H7 (cell line): ENCODE results near the gene RUFY4. TPM values are rescaled to one million over a fixed set of nuclear protein-coding genes. Genes with fewer than 3 reads are reported as not detected.

ENCODE experiments used
- DNase-seq: peaks from one replicate; pipeline ENCODE4 v3.0.0; 2012
- H3K27me3 ChIP-seq: 2 replicates; pipeline ENCODE4 v1.6.0; 2011; ENCODE audit warnings: mild to moderate bottlenecking, low read length; ENCODE audit not compliant: control insufficient read depth, insufficient read depth
- H3K36me3 ChIP-seq: replicated peaks from 2 replicates; pipeline ENCODE4 v1.5.1; 2011; ENCODE audit warnings: low read length; ENCODE audit not compliant: control insufficient read depth, insufficient read depth
- H3K4me3 ChIP-seq: 2 replicates; pipeline ENCODE4 v1.5.1; 2011; ENCODE audit warnings: low read depth, mild to moderate bottlenecking, control low read depth, low read length, moderate library complexity; ENCODE audit not compliant: insufficient read depth
- total RNA-seq: library from RNA; depleted of rRNA; stranded (reverse); fragments of >200 nt; shearing (Covaris generic); gene quantifications from 2 replicates; pipeline ENCODE4 v1.2.3, GENCODE V29; 2014

Gene RUFY4
- total RNA-seq, 1 experiment from 2014 or later = not detected

DNA sequence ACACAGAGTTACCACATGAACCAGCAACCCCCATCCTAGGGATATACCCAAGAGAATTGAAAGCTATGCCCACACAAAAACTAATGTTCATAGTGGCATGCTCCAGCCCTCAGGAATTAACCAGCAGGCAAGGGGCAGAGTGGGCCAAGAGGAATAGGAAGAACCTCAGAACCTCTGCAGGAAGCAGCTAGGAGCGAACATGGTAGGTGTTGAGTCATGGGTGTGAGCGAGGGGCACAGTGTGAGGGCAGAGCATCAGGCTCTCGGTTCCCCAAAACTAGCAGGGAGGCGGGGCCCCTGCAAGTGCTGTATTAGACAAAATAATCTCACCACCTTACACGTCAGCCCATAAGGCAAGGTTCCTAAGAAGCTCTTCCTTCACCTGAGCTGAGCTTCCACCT is 5.6 kb upstream of the RUFY4 start:
- no peaks in the 10 kb centered on the region for H3K36me3 ChIP-seq

DNA sequence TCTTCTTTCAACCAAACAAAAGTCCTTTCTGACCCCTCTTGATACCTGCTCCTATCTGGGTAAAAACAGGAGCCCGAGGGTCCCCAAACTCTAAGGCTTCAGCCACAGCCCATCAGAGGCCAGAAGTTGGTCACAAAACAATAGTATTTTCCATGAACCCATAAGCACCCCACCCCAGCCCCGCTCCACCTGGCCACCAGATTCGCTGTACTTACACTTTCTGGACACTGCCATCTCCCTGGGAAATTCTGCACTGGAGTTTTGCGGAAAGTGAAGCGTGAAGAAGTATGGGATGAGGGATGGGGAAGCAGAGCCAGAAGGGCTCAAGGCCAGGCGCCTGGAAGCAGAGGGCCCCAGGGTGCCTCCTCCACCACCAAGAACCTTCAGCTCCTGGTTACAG is 5.2 kb upstream of the RUFY4 start:
- Histone ChIP-seq H3K27me3 (peaks cover 4% of the 10 kb centered on the region), H3K4me3 (no peak overlapping the region), H3K36me3 (no peaks in the 10 kb centered on the region)
- DNase-seq = no peak

More for the DNA sequence above, 5.6 kb upstream of the RUFY4 start:
- no peak for DNase-seq
- Histone ChIP-seq H3K4me3 (no peak overlapping the region), H3K27me3 (peaks cover 5% of the 10 kb centered on the region)

GRCh38 chr2:218065239-218066006 is 3.6 kb upstream of the RUFY4 start:
- H3K36me3 ChIP-seq = no peaks in the 10 kb centered on the region
- H3K4me3 ChIP-seq = no peak overlapping the region
- peaks cover 4% of the 10 kb centered on the region for H3K27me3 ChIP-seq
- peak; percentile 66 for DNase-seq

- Histone ChIP-seq H3K36me3 (no peaks in the 10 kb centered on the region), H3K4me3 (no peak overlapping the region), H3K27me3 (peaks cover 4% of the 10 kb centered on the region)
- no peak for DNase-seq
These were observed 2.0 kb upstream of the RUFY4 start for GRCh38 chr2:218066926-218067515.

GRCh38 chr2:218067523-218067922 is 1.5 kb upstream of the RUFY4 start:
- Histone ChIP-seq H3K27me3 (peaks cover 4% of the 10 kb centered on the region), H3K36me3 (no peaks in the 10 kb centered on the region), H3K4me3 (no peak overlapping the region)
- no peak for DNase-seq

DNA sequence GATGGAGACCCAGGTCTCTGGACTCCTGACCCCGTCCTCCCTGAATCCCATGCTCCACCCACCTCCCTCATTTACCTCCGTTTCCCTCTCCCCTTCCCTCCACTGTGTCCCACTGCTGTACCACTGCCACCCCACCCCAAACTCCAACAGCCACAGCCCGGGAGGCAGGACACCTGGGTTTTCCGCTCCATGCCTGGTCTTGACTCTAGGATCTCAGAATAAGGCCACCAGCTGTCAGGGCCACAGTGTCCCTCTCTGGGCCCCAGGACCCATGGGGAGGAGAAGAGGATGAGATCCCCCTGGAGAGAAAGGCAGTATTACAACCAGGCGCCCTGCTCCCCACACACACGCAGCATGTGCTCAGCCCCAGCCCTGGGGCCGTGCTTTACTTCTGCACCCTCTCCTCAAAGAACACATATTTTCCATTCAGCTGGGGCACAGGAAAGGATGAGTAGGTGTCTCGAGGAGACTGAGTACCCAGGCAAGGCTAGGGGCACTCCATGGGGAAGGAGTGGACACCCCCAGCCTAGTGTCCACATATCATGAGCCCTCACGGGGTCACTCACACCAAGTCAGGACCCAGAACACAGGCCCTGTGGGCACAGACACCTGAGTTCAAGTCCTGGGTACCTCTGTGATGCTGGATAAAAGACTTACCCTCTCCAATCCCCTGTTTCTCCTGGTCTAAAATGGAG is 700 bp downstream of the RUFY4 start:
- no peak for DNase-seq
- peaks cover 4% of the 10 kb centered on the region for H3K27me3 ChIP-seq
- H3K36me3 ChIP-seq = no peaks in the 10 kb centered on the region
- no peak overlapping the region for H3K4me3 ChIP-seq

GRCh38 chr2:218070587-218070986 is 1.5 kb downstream of the RUFY4 start:
- peaks cover 4% of the 10 kb centered on the region for H3K27me3 ChIP-seq
- DNase-seq = no peak
- no peak overlapping the region for H3K4me3 ChIP-seq
- no peaks in the 10 kb centered on the region for H3K36me3 ChIP-seq

DNA sequence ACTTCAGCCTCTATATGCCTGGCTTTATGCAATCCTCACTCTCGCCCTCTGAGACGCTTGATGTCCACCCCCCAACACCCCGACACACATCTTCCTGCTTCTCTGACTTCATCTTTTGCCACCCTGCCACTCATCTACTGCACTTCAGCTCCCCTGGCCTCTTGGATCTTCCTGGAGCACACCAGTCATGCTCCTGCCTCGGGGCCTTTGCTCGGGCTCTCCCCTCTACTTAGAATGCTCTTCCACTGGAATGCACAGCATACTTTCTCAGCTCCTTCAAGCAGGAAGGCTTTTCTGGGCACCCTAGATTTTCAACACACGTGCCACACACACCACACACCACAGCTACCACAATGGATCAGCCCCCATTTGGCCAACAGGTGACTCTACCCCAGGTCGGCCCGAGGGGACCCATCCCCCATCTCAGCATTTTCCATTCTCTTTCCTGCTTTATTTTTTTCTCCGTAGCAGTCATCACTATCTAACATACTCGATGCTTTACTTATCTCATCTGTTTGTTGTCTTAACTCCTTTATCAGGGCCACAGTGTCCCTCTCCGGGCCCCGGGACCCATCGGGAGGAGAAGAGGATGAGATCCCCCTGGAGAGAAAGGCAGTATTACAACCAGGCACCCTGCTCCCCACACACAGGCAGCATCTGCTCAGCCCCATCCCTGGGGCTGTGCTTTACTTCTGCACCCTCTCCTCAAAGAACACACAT is 2.3 kb downstream of the RUFY4 start:
- Histone ChIP-seq H3K36me3 (no peaks in the 10 kb centered on the region), H3K27me3 (peaks cover 4% of the 10 kb centered on the region), H3K4me3 (no peak overlapping the region)
- DNase-seq = no peak

DNA sequence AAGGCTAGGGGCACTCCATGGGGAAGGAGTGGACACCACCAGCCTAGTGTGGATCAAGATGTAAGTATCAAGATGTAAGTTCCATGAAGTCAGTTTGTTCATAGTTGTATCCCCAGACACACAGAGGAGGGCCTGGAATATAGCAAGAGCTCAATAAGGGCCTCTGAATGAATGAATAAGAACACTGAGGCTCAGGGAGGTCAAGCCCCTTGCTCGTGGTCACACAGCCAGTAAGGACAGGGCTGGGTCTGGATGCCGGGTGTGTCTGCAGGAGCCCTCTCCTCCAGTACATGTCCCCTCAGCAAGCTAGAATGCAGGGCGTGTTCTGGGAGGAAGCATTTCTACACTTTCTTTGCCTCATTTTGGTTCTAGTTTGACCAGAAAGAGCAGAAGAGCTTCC is 2.9 kb downstream of the RUFY4 start:
- DNase-seq = no peak
- Histone ChIP-seq H3K27me3 (peaks cover 4% of the 10 kb centered on the region), H3K4me3 (no peak overlapping the region), H3K36me3 (no peaks in the 10 kb centered on the region)

DNA sequence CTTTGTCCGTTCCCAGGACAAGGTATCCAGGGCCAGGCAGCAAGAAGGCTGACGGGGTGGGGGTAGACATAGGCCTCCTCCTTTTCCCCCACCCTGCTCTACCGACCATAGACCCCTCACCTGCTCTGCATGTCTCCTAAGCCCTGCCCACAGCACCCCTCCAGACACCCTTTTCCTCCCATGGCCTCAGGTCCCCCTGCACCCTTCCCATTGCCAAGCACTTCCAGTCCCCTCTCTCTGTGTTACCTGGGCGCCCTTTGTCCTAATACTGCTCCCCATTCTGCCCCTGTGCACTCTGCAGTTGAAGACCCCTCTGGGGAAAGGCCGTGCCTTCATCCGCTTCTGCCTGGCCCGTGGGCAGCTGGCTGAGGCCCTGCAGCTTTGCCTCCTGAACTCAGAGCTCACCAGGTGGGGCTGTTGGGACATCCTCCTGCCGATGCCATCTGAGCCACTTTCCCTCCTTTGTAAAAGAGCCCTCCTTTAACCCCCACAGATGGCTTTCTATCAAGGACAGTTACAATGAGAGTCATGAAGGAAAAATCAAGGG is 3.5 kb downstream of the RUFY4 start:
- DNase-seq = no peak
- no peak overlapping the region for H3K4me3 ChIP-seq
- no peaks in the 10 kb centered on the region for H3K36me3 ChIP-seq
- H3K27me3 ChIP-seq = peaks cover 4% of the 10 kb centered on the region

DNA sequence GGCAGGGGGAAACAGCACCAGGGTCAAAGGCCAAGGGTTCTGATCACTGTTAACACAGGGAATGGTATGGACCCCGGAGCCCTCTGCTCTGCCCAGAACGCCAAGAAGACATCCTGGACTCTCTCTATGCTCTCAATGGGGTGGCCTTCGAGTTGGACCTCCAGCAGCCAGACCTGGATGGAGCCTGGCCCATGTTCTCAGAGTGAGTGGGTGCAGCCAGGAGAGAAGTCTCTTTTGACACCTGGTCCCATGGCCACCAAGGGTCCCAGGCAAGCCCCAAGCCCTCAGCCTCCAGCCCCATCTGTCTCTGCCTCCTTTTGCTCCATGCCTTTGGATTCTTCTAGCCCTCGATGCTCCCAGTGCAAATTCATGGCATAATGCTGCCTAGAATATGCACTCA is 4.1 kb downstream of the RUFY4 start:
- Histone ChIP-seq H3K36me3 (no peaks in the 10 kb centered on the region), H3K4me3 (no peak overlapping the region), H3K27me3 (peaks cover 3% of the 10 kb centered on the region)
- no peak for DNase-seq

- H3K27me3 ChIP-seq = no peaks in the 10 kb centered on the region
- DNase-seq = peak; percentile 89
- H3K36me3 ChIP-seq = no peaks in the 10 kb centered on the region
- no peak overlapping the region for H3K4me3 ChIP-seq
These were observed 5.0 kb downstream of the RUFY4 start for GRCh38 chr2:218074031-218074430.

GRCh38 chr2:218075975-218076811 is 7.1 kb downstream of the RUFY4 start:
- Histone ChIP-seq H3K4me3 (no peak overlapping the region), H3K36me3 (no peaks in the 10 kb centered on the region), H3K27me3 (no peaks in the 10 kb centered on the region)
- DNase-seq = peak; percentile 69
